A549 (cell line): ENCODE data around the gene CIBAR2.

ENCODE experiments used
- CTCF ChIP-seq: fragments of >200 bp; sonication (Bioruptor Twin); formaldehyde crosslinking; IDR thresholded peaks from 3 replicates; pipeline ENCODE4 v1.5.1; 2016
- MYC ChIP-seq: IDR thresholded peaks from 2 replicates; pipeline ENCODE4 v1.6.1; 2012; ENCODE audit warnings: mild to moderate bottlenecking, inconsistent platforms, low read length, improper control_type of control experiment, borderline replicate concordance
- POLR2A ChIP-seq: IDR thresholded peaks from 2 replicates; pipeline ENCODE4 v1.6.1; 2012; ENCODE audit warnings: mild to moderate bottlenecking, low read length

- TF ChIP-seq POLR2A (no peak), CTCF (no peak), MYC (no peak)
Measured at GRCh38 chr16:85075236-85075924, 36.9 kb downstream of the CIBAR2 start.
